Activated CD4-positive, alpha-beta memory T cell treated with anti-CD3 and anti-CD28 coated beads for 36 hours (primary cell): ENCODE results near the gene ZNF154. TPM values are rescaled to one million over a fixed set of nuclear protein-coding genes. Genes with fewer than 3 reads are reported as not detected.

Experiments used
- CTCF ChIA-PET: fragments of 350-600 bp; sonication (Branson Sonifier 250); formaldehyde crosslinking; loops from one replicate; lab custom pipeline; 2021; ENCODE audit warnings: antibody characterized with exemption, inconsistent platforms; lab: Charles Lee
- POLR2A ChIA-PET: fragments of 350-600 bp; sonication (Branson Sonifier 250); formaldehyde crosslinking; loops from one replicate; lab custom pipeline; 2021; ENCODE audit warnings: antibody characterized with exemption; lab: Charles Lee
- DNase-seq: peaks from one replicate; pipeline ENCODE4 v3.0.0-alpha.2; 2020
- H3K27ac Mint-ChIP-seq: one replicate; pipeline ENCODE4 v1.8.0; 2021; ENCODE audit warnings: mixed read lengths
- H3K27me3 Mint-ChIP-seq: one replicate; pipeline ENCODE4 v1.8.0; 2021; ENCODE audit warnings: mixed read lengths
- H3K36me3 Mint-ChIP-seq: one replicate; pipeline ENCODE4 v1.8.0; 2021; ENCODE audit warnings: mixed read lengths
- H3K4me1 Mint-ChIP-seq: one replicate; pipeline ENCODE4 v1.8.0; 2021; ENCODE audit warnings: low read depth, mixed read lengths
- H3K4me3 Mint-ChIP-seq: one replicate; pipeline ENCODE4 v1.8.0; 2021; ENCODE audit warnings: mild to moderate bottlenecking, mixed read lengths
- H3K9me3 Mint-ChIP-seq: one replicate; pipeline ENCODE4 v1.8.0; 2021; ENCODE audit warnings: mixed read lengths
- intact Hi-C: fragments of 100-400 bp; cut with micrococcal nuclease; formaldehyde crosslinking; loops from one replicate; pipeline ENCODE4 v1.15.1; 2023
- total RNA-seq, 2 experiments: library from RNA; stranded (reverse); gene quantifications; one replicate each; pipeline ENCODE4 v1.2.3, GENCODE V29; 2021

Gene ZNF154
- total RNA-seq, 2 experiments from 2014 or later = 0.48 to 0.61 TPM

DNA sequence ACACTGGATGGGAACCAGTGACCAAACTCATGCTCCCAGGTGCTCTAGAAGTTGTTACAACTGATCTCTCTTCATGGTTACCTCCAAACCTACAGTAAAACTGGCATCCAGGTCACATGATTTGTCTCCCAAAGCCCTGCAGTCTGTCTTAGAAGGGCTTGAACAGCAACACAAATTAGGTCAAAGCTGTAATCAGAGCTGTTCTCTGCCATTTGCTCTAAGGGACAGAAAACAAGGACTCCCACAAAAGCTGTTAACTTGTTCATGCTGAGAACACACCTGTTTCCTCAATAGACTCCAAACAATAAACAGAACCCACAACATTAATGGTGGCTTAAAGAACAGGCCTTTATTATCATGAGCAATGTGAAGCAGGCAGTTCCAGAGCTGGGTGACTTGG lies 10.4 kb upstream of the ZNF154 start:
- Mint-ChIP-seq H3K4me1 (no peaks in the 10 kb centered on the region), H3K9me3 (peaks cover 84% of the 10 kb centered on the region), H3K36me3 (peaks cover 82% of the 10 kb centered on the region), H3K27ac (no peak overlapping the region), H3K4me3 (no peak overlapping the region), H3K27me3 (no peaks in the 10 kb centered on the region)
- intact Hi-C loops = no loop called here
- ChIA-PET CTCF (interaction anchor here (0.7 kb wide), 1 partner anchor 19 kb away, joined by 3 read pairs; no protein-coding TSS in a partner anchor), POLR2A (interaction anchor here (0.5 kb wide), 1 partner anchor 81 kb away, joined by 3 read pairs; no protein-coding TSS in a partner anchor)
- no peak for DNase-seq

- peaks cover 8% of the 10 kb centered on the region for H3K27me3 Mint-ChIP-seq
- peaks cover 75% of the 10 kb centered on the region for H3K9me3 Mint-ChIP-seq
- H3K27ac Mint-ChIP-seq = no peak overlapping the region
- no peak for DNase-seq
- peaks cover 59% of the 10 kb centered on the region for H3K36me3 Mint-ChIP-seq
- ChIA-PET CTCF (interaction anchor here (1.0 kb wide), 1 partner anchor 31 kb away, joined by 3 read pairs; the partner anchor contains the start of gene ZNF551), POLR2A (no interaction called here)
- peaks cover 3% of the 10 kb centered on the region for H3K4me1 Mint-ChIP-seq
- H3K4me3 Mint-ChIP-seq = no peak overlapping the region
- intact Hi-C loops = no loop called here
These were observed 3.2 kb upstream of the ZNF154 start for GRCh38 chr19:57712222-57712621.

- H3K27ac Mint-ChIP-seq = no peak overlapping the region
- intact Hi-C loops = no loop called here
- DNase-seq = no peak
- H3K27me3 Mint-ChIP-seq = peaks cover 10% of the 10 kb centered on the region
- H3K4me1 Mint-ChIP-seq = peaks cover 3% of the 10 kb centered on the region
- H3K4me3 Mint-ChIP-seq = no peak overlapping the region
- H3K9me3 Mint-ChIP-seq = peaks cover 77% of the 10 kb centered on the region
- ChIA-PET CTCF (no interaction called here), POLR2A (no interaction called here)
- H3K36me3 Mint-ChIP-seq = peaks cover 60% of the 10 kb centered on the region
These were observed 612 bp upstream of the ZNF154 start for GRCh38 chr19:57709616-57710015.

GRCh38 chr19:57706346-57706745 lies 2.7 kb downstream of the ZNF154 start:
- CTCF ChIA-PET = no interaction called here
- H3K9me3 Mint-ChIP-seq = peaks cover 82% of the 10 kb centered on the region
- POLR2A ChIA-PET = no interaction called here
- H3K4me3 Mint-ChIP-seq = no peak overlapping the region
- H3K27ac Mint-ChIP-seq = no peak overlapping the region
- no peak for DNase-seq
- H3K4me1 Mint-ChIP-seq = peaks cover 3% of the 10 kb centered on the region
- intact Hi-C loops = no loop called here
- H3K27me3 Mint-ChIP-seq = peaks cover 10% of the 10 kb centered on the region
- peaks cover 72% of the 10 kb centered on the region for H3K36me3 Mint-ChIP-seq

DNA sequence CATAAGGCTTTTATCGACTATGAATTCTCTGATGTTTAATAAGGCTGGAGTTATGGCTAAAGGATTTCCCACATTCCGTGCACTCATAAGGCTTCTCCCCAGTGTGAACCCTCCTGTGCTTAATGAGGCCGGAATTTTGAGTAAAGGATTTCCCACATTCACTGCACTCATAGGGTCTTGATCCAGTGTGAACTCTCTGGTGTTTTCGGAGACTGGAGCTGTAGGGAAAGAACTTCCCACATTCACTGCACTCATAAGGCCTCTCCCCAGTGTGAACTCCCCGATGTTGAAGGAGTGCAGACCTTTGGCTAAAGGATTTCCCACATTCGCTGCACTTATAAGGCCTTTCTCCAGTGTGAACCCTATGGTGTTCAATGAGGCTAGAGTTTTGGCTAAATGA lies 7.4 kb downstream of the ZNF154 start:
- Mint-ChIP-seq H3K4me3 (no peak overlapping the region), H3K36me3 (peaks cover 77% of the 10 kb centered on the region), H3K27me3 (no peaks in the 10 kb centered on the region), H3K9me3 (peaks cover 86% of the 10 kb centered on the region), H3K27ac (no peak overlapping the region), H3K4me1 (no peaks in the 10 kb centered on the region)
- intact Hi-C loops = no loop called here
- DNase-seq = no peak
- ChIA-PET CTCF (no interaction called here), POLR2A (no interaction called here)

- H3K27me3 Mint-ChIP-seq = no peaks in the 10 kb centered on the region
- H3K9me3 Mint-ChIP-seq = peaks cover 88% of the 10 kb centered on the region
- ChIA-PET CTCF (no interaction called here), POLR2A (no interaction called here)
- DNase-seq = no peak
- no peaks in the 10 kb centered on the region for H3K4me1 Mint-ChIP-seq
- peaks cover 83% of the 10 kb centered on the region for H3K36me3 Mint-ChIP-seq
- H3K27ac Mint-ChIP-seq = no peak overlapping the region
- intact Hi-C loops = no loop called here
- H3K4me3 Mint-ChIP-seq = no peak overlapping the region
These were observed 19.3 kb downstream of the ZNF154 start for GRCh38 chr19:57689750-57690149.

- H3K4me1 Mint-ChIP-seq = peaks cover 10% of the 10 kb centered on the region
- POLR2A ChIA-PET = no interaction called here
- no peaks in the 10 kb centered on the region for H3K27me3 Mint-ChIP-seq
These were observed 20.8 kb downstream of the ZNF154 start for GRCh38 chr19:57688011-57688763.

DNA sequence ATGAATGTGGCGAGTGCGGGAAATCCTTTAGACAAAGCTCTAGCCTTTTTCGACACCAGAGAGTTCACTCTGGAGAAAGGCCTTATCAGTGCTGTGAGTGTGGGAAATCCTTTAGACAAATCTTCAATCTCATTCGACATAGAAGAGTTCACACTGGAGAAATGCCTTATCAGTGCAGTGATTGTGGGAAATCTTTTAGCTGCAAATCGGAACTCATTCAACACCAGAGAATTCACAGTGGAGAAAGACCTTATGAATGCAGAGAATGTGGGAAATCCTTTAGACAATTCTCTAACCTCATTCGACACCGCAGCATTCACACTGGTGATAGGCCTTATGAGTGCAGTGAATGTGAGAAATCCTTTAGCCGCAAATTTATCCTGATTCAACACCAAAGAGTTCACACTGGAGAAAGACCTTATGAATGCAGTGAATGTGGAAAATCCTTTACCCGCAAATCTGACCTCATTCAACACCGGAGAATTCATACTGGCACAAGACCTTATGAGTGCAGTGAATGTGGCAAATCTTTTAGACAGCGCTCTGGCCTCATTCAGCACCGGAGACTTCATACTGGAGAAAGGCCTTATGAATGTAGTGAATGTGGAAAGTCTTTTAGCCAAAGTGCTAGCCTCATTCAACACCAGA lies 21.5 kb downstream of the ZNF154 start:
- no peak for DNase-seq
- peaks cover 17% of the 10 kb centered on the region for H3K4me1 Mint-ChIP-seq
- H3K27me3 Mint-ChIP-seq = no peaks in the 10 kb centered on the region
- H3K4me3 Mint-ChIP-seq = no peak overlapping the region
- intact Hi-C loops = no loop called here
- CTCF ChIA-PET = no interaction called here
- H3K27ac Mint-ChIP-seq = no peak overlapping the region
- POLR2A ChIA-PET = no interaction called here
- H3K36me3 Mint-ChIP-seq = peaks cover 86% of the 10 kb centered on the region
- peaks cover 90% of the 10 kb centered on the region for H3K9me3 Mint-ChIP-seq

More at GRCh38 chr19:57688011-57688763, 20.8 kb downstream of the ZNF154 start:
- H3K4me3 Mint-ChIP-seq = no peak overlapping the region
- CTCF ChIA-PET = no interaction called here
- intact Hi-C loops = no loop called here
- no peak for DNase-seq
- H3K36me3 Mint-ChIP-seq = peaks cover 86% of the 10 kb centered on the region
- H3K27ac Mint-ChIP-seq = no peak overlapping the region
- peaks cover 89% of the 10 kb centered on the region for H3K9me3 Mint-ChIP-seq

GRCh38 chr19:57686727-57687126 lies 22.3 kb downstream of the ZNF154 start:
- intact Hi-C loops = no loop called here
- Mint-ChIP-seq H3K9me3 (peaks cover 91% of the 10 kb centered on the region), H3K4me3 (no peak overlapping the region), H3K4me1 (peaks cover 23% of the 10 kb centered on the region), H3K27me3 (no peaks in the 10 kb centered on the region), H3K27ac (no peak overlapping the region), H3K36me3 (peaks cover 92% of the 10 kb centered on the region)
- POLR2A ChIA-PET = no interaction called here
- CTCF ChIA-PET = no interaction called here
- no peak for DNase-seq

GRCh38 chr19:57682226-57682766 lies 26.7 kb downstream of the ZNF154 start:
- peaks cover 60% of the 10 kb centered on the region for H3K9me3 Mint-ChIP-seq
- H3K4me3 Mint-ChIP-seq = peak overlapping the region; percentile 92
- H3K4me1 Mint-ChIP-seq = peaks cover 28% of the 10 kb centered on the region
- H3K36me3 Mint-ChIP-seq = peaks cover 62% of the 10 kb centered on the region
- intact Hi-C loops = loop anchor here (2.0 to 5.0 kb wide), 2 partner anchors 50 to 65 kb away; partner anchors contain the start of genes ZNF211 and ZNF776
- POLR2A ChIA-PET = interaction anchor here (0.5 to 1.2 kb wide), 5 partner anchors 12 to 133 kb away, joined by 3 to 6 read pairs (median 3); partner anchors contain the start of genes ZNF211, ZNF552 and ZNF671
- CTCF ChIA-PET = interaction anchor here (0.5 to 1.6 kb wide), 7 partner anchors 12 to 232 kb away, joined by 3 to 10 read pairs (median 3); partner anchors contain the start of gene ZNF211
- no peaks in the 10 kb centered on the region for H3K27me3 Mint-ChIP-seq
- DNase-seq = no peak
- H3K27ac Mint-ChIP-seq = peak overlapping the region; percentile 80

GRCh38 chr19:57675881-57676280 lies 33.1 kb downstream of the ZNF154 start:
- Mint-ChIP-seq H3K4me1 (no peaks in the 10 kb centered on the region), H3K4me3 (no peak overlapping the region), H3K27me3 (peaks cover 10% of the 10 kb centered on the region), H3K9me3 (peaks cover 14% of the 10 kb centered on the region), H3K27ac (no peak overlapping the region), H3K36me3 (peaks cover 6% of the 10 kb centered on the region)
- CTCF ChIA-PET = no interaction called here
- POLR2A ChIA-PET = no interaction called here
- DNase-seq = no peak
- intact Hi-C loops = no loop called here

DNA sequence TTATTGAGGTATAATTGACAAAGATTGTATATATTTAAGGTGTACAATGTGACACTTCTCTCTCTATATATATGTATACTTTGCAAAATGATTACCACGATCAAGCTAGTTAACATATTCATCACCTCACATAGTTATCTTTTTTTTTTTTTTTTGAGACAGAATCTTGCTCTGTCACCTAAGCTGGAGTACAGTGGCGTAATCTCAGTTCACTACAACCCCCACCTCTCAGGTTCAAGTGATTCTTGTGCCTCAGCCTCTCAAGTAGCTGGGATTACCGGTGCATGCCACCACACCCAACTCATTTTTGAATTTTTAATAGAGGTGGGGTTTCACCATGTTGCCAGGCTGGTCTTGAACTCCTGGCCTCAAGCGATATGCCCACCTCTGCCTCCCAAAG lies 36.5 kb downstream of the ZNF154 start:
- no peak overlapping the region for H3K27ac Mint-ChIP-seq
- intact Hi-C loops = no loop called here
- H3K9me3 Mint-ChIP-seq = peaks cover 7% of the 10 kb centered on the region
- ChIA-PET CTCF (no interaction called here), POLR2A (no interaction called here)
- no peaks in the 10 kb centered on the region for H3K4me1 Mint-ChIP-seq
- peaks cover 12% of the 10 kb centered on the region for H3K27me3 Mint-ChIP-seq
- no peak overlapping the region for H3K4me3 Mint-ChIP-seq
- no peak for DNase-seq
- H3K36me3 Mint-ChIP-seq = peaks cover 4% of the 10 kb centered on the region
